Fibroblast of the aortic adventitia (primary cell): ENCODE measurements around the gene EPN3. TPM values are rescaled to one million over a fixed set of nuclear protein-coding genes. Genes with fewer than 3 reads are reported as not detected.

Experiments used
- DNase-seq: peaks from one replicate; pipeline ENCODE4 v3.0.0-alpha.2; 2010; ENCODE audit warnings: low read depth
- H3K4me3 ChIP-seq: 2 replicates; pipeline ENCODE4 v1.5.1; 2011; ENCODE audit warnings: low read depth, mild to moderate bottlenecking, control low read depth, low read length, moderate library complexity
- total RNA-seq: library from RNA; depleted of rRNA; stranded (reverse); fragments of >200 nt; gene quantifications from 2 replicates; pipeline ENCODE4 v1.2.3, GENCODE V29; 2012; ENCODE audit warnings: low replicate concordance
- TF ChIP-seq, protein P1 (sequence below): IDR thresholded peaks from 2 replicates; pipeline ENCODE4 v1.5.1; 2011; ENCODE audit warnings: mild to moderate bottlenecking, low read length, control low read depth, inconsistent platforms; ENCODE audit not compliant: insufficient read depth

Gene EPN3
- total RNA-seq, 1 donor, result not detected

DNA sequence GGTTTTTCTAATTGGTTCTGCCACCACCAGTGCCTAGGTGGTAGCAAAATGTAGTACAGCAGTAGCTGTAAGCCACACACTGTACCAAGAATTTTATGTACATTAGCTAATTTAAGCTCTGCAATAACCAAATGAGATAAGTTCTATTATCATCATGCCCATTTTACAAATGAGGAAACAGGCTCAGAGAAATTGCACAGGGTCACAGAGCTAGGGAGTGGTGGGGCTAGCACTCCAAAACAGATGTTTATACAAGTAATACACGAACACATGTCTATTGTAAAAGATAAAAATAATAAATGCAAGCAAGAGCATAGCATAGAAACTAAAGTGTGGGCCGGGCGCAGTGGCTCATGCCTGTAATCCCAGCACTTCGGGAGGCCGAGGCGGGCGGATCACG, 40.3 kb upstream of the EPN3 start:
- TF ChIP-seq, protein P1, sequence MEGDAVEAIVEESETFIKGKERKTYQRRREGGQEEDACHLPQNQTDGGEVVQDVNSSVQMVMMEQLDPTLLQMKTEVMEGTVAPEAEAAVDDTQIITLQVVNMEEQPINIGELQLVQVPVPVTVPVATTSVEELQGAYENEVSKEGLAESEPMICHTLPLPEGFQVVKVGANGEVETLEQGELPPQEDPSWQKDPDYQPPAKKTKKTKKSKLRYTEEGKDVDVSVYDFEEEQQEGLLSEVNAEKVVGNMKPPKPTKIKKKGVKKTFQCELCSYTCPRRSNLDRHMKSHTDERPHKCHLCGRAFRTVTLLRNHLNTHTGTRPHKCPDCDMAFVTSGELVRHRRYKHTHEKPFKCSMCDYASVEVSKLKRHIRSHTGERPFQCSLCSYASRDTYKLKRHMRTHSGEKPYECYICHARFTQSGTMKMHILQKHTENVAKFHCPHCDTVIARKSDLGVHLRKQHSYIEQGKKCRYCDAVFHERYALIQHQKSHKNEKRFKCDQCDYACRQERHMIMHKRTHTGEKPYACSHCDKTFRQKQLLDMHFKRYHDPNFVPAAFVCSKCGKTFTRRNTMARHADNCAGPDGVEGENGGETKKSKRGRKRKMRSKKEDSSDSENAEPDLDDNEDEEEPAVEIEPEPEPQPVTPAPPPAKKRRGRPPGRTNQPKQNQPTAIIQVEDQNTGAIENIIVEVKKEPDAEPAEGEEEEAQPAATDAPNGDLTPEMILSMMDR, result no peak
- no peak overlapping the region for H3K4me3 ChIP-seq
- no peak for DNase-seq

DNA sequence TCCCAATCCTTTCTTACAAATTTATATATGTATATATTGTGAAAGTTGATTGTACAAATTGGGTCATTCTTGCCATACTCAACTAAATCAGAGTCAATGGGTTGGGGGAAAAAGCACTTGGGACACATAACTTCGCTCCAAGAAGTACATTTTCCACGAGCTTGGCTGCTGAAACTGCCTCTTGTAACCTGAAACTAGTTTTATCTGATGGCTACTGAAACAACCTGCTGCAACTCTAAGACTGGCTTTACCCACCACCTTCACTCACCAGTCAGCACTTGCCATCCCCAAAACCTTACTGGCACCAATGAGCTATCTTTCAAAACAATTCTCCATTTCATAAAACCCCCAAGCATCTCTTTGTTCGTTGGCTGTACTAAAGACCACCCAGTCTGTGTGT, 38.8 kb upstream of the EPN3 start:
- TF ChIP-seq, protein P1, result no peak
- no peak overlapping the region for H3K4me3 ChIP-seq
- DNase-seq, result no peak

DNA sequence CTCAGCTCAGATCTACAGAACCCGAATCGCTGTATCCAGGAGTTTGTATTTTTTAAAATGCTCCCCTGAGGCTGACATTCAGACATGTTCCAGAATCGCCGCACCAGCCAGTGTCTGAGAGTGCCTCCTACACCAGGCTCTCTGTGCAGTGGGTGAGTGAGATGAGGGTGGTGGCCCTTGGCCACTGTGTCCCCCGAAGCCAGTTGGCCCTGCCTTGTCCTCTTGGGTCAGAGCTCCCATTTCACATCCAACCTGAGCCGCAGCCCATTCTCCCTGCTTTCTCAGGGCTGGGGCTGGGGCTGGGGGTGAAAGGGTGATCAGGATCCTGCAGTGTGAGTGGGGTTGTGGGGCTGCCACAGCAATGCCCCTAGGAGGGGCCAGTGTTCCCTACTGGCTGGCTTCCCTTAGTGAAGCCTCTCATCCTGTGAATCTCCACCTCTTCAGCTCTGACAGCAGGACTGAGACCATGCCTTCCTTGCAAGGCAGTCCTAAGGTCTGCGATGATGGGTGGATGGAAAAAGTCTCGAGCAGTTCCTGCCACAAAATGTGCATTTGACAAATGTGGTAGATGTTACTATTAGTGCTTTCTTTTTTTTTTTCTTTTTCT, 37.2 kb upstream of the EPN3 start:
- no peak overlapping the region for H3K4me3 ChIP-seq
- DNase-seq, result no peak
- TF ChIP-seq, protein P1, result no peak

DNA sequence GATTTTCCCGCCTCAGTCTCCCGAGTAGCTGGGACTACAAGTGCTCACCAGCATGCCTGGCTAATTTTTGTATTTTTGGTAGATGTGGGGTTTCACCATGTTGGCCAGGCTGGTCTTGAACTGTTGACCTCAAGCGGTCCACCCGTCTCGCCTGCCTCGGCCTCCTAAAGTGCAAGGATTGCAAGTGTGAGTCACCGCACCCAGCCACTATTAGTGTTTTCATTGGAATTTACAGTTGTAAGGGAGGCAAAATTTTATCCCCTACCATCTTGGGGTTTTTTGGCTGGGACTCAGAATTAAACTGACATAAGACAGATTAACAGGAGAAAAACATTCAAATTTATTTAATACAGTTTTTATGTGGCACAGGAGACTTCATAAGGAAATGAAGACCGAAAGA, 36.6 kb upstream of the EPN3 start:
- no peak overlapping the region for H3K4me3 ChIP-seq
- TF ChIP-seq, protein P1, result no peak
- DNase-seq, result peak; percentile 33

DNA sequence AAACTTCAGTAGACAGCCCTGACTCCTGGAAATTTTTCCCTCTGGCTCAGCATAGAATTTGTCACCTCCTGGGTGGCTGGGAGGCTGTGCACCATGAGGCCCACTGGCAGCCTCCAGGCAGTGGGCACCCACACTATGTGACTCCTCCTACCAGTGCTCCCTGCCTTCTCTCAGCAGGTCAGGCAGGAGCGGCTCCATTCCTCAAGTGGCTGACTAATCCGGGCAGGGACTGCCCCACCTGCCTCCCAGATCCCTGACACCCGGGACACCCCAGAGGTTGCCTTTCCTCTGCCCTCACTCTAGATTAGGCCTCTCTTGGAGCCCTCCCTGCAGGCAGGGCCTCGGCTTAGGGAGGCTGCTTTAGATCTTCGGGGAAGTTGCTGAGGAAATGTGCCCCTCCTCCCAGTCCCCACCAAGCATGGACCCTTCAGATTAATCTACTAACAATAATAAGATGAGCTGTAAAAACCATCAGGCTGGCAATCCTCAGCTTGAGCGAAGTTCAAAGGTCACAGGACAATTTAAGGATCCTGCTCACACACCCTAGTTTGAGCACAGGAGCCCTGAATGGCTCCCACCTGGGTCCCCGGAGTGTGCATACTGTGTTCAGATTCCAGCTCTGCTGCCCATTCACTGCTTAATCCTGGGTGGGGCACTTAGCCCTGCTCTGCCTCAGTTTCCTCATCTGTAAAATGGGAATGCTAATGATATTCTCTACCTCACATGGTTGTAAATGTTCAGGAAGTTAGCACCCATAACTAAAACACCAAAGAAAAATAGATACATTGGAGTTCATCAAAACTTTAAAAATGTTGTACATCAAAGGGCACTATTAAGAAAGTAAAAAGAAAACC, 34.3 kb upstream of the EPN3 start:
- no peak overlapping the region for H3K4me3 ChIP-seq
- DNase-seq, result no peak
- TF ChIP-seq, protein P1, result no peak

DNA sequence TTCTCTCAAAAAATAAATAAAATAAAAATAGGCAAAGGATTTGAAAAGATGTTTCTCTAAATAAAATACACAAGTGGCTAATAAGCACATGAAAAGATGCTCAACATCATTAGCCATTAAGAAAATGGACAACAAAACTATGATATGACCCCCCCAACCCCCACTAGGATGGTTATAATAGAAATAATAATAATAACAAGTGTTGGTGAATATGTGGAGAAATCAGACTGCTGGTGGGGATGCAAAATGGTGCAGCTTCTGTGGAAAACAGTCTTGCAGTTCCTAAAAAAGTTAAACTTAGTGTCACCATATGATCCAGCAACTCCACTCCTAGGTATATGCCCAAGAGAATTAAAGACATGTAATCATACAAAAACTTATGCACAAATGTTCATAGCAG, 33.3 kb upstream of the EPN3 start:
- DNase-seq, result no peak
- TF ChIP-seq, protein P1, result no peak
- H3K4me3 ChIP-seq, result no peak overlapping the region
